Activated gamma-delta T cell treated with anti-CD3 and anti-CD28 coated beads, Interleukin-2, amount 50 U/mL, for 16 hours (primary cell): ENCODE data around the gene VNN1.
A peak's percentile ranks its signal among the peaks of the same experiment; 100 is the strongest.

Experiments
- DNase-seq: peaks from one replicate; pipeline ENCODE4 v3.0.0-alpha.2; 2020; ENCODE audit warnings: low read depth

Gene VNN1, protein sequence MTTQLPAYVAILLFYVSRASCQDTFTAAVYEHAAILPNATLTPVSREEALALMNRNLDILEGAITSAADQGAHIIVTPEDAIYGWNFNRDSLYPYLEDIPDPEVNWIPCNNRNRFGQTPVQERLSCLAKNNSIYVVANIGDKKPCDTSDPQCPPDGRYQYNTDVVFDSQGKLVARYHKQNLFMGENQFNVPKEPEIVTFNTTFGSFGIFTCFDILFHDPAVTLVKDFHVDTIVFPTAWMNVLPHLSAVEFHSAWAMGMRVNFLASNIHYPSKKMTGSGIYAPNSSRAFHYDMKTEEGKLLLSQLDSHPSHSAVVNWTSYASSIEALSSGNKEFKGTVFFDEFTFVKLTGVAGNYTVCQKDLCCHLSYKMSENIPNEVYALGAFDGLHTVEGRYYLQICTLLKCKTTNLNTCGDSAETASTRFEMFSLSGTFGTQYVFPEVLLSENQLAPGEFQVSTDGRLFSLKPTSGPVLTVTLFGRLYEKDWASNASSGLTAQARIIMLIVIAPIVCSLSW

GRCh38 chr6:132713352-132714134, at the start of gene VNN1:
TSS of gene VNN1 (minus strand) at chr6:132714055. CDS start at chr6:132714035, 20 bp downstream.
- DNase-seq = no peak

GRCh38 chr6:132763269-132763668, 49.4 kb upstream of the VNN1 start:
- DNase-seq = peak; percentile 17

DNA sequence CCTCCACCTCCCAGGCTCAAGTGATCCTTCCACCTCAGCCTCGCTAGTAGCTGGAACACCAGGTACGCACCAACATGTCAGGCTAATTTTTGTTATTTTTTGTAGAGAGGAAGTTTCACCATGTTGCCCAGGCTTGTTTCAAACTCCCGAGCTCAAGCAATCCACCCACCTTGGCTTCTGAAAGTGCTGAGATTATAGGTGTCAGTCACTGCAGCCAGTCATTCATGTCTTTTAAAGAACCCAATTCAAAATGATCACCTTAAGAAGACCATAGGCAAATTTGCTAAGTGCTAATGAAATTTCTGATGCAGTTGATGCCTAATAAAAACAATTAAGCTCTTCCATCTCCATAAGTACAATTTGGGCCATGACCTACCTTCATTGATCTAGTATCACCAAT, 46.4 kb upstream of the VNN1 start:
- DNase-seq = no peak

- no peak for DNase-seq
These were observed 44.8 kb upstream of the VNN1 start for GRCh38 chr6:132758689-132759088.

- DNase-seq = no peak
These were observed 38.4 kb upstream of the VNN1 start for GRCh38 chr6:132752255-132752654.

- no peak for DNase-seq
These were observed 38.0 kb upstream of the VNN1 start for GRCh38 chr6:132751828-132752227.

DNA sequence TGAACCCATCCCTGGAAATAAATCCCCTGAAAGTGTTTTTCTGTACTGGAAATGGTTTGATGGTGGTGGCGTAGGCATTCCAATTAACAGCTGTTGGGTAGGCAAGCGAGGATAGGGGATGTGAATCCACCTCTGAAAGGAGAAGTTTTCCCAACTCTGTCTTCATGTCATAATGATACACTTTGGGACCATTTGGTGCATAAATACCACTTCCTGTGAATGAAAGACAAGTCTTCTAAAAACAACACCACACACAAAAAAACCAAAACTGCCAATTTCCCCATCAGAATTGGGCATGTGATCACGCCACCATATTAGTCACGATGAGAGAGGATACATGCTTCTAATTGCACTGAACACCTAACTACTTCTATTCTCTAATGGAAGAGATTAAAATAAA, 37.5 kb upstream of the VNN1 start:
- no peak for DNase-seq

DNA sequence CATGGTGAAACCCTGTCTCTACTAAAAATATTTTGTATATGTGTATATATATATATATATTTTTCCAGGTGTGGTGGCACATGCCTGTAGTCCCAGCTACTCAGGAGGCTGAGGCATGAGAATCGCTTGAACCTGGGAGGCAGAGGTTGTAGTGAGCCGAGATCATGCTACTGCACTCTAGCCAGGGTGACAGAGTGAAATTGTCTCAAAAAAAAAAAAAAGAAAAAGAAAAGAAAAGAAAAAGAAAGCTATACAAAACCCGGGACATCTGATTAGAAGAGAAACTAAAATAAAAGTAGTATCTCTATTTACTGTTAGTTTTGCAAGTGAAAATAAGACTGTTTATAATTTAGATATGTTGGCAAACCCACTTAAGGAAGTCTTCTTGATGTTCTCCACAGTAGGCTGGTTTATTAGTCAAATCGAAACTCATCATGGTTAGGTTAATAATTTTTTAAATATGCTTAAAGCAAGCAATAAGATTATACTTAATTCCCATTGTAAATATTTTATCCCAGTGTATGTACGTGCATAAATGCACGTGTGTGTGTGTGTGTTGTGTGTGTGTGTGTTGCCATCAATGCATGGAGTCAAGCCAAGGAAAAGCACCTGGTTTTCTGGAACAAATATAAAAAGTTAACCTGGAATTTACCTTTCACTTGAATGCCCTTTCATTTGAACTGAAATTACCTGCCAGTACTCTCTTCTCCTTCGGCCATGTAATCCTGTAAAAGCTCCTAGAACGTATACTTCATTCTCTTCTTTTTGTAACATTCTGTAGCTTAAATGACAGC, 36.8 kb upstream of the VNN1 start:
- no peak for DNase-seq

GRCh38 chr6:132749111-132749510, 35.3 kb upstream of the VNN1 start:
- no peak for DNase-seq

- no peak for DNase-seq
These were observed 34.6 kb upstream of the VNN1 start for GRCh38 chr6:132748446-132748845.

DNA sequence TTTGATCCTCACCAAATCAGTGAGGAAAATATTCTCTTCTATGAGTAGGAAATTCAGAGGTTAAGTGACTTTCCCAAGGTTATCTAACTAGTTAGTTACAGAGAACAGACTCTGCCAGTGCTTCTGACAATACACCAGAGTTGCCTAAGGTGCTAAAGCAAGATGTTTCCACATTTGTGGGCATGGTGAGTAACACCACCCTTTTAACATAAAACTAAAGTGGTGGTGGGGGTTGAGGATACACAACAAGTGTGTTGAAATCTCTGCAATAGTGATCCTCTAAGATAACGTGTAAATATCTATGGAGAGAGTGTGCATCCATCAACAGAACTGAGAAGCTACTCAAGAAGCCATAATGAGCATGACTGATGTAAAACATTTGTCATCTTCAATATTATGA, 32.2 kb upstream of the VNN1 start:
- no peak for DNase-seq

DNA sequence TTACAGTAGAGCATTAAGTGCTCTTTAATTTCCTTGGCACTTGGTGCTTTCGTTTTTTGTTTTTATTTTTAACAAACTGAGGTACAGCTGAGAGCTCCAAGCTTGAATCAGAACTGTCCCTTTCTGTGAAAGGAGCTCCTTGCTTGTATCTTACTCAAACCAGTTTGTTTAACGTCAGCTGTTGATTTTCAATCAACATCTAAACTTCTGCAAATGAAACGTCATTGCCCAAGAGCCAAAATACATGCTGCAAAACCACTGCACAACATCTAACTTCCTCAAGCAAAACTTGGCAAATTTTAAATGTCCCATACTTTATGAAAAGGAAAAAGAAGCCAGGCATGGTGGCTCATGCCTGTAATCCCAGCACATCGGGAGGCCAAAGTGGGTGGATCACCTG, 28.6 kb upstream of the VNN1 start:
- no peak for DNase-seq

DNA sequence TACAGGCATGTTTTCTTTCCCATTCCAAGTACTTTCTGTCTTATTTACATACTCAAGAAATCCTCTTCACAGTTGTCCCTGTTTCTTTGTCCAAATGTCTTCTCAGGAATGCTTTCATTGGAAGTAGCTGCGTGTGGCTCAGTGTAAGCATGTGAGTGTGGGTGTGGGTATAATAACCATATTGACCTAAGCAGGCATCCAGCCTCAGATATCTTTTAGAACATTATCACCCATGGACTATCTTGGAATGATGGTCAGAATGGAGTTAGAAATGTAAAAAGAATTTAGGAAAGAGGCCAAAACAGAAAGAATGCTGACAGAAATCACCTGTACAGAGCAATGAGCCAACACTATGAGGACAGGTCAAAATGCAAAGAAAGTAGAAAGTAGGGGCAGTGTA, 27.4 kb upstream of the VNN1 start:
- DNase-seq = no peak

DNA sequence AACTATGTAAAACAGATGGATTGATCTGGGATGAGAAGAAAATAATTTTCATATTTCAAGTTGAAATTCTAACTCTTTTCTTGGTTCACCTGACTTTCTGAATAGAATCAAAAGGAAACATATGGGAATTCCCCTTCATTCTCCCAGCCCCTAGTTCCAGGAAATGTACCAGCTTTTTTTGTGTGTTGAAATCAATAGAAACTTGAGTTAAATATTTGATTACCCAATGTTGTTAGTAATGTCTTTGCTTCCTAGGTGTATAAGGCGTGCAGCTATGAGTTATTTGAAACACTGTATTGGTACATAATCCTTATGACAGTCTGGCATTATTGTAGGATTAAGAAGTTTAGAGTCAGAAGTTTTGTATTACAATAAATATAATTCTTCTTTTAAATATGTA, 22.4 kb upstream of the VNN1 start:
- DNase-seq = no peak

- no peak for DNase-seq
These were observed 20.9 kb upstream of the VNN1 start for GRCh38 chr6:132734694-132735236.

DNA sequence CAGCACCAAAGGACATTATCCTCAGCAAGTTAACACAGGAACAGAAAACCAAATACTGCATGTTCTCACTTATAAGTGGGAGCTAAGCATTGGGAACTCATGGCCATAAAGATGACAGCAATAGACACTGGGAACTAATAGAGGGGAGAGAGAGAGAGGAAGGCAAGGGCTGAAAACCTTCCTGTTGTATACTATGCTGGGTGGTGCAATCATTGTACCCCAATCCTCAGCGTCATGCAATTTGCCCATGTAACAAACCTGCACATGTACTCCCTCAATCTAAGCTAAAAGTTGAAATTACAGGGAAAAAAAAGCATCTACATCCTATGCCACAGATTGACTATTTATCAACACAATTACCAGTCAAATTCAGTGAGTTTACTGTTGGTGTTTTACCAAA, 20.0 kb upstream of the VNN1 start:
- DNase-seq = no peak

GRCh38 chr6:132733283-132733682, 19.4 kb upstream of the VNN1 start:
- DNase-seq = no peak

- no peak for DNase-seq
These were observed 17.2 kb upstream of the VNN1 start for GRCh38 chr6:132731086-132731485.

- no peak for DNase-seq
These were observed 16.7 kb upstream of the VNN1 start for GRCh38 chr6:132730560-132730959.

GRCh38 chr6:132728616-132729015, 14.8 kb upstream of the VNN1 start:
- DNase-seq = no peak

GRCh38 chr6:132726608-132726975, 12.7 kb upstream of the VNN1 start:
- DNase-seq = no peak

- DNase-seq = no peak
These were observed 12.2 kb upstream of the VNN1 start for GRCh38 chr6:132725947-132726607.
